ENCODE measurements around the gene SLC25A21.

DNA sequence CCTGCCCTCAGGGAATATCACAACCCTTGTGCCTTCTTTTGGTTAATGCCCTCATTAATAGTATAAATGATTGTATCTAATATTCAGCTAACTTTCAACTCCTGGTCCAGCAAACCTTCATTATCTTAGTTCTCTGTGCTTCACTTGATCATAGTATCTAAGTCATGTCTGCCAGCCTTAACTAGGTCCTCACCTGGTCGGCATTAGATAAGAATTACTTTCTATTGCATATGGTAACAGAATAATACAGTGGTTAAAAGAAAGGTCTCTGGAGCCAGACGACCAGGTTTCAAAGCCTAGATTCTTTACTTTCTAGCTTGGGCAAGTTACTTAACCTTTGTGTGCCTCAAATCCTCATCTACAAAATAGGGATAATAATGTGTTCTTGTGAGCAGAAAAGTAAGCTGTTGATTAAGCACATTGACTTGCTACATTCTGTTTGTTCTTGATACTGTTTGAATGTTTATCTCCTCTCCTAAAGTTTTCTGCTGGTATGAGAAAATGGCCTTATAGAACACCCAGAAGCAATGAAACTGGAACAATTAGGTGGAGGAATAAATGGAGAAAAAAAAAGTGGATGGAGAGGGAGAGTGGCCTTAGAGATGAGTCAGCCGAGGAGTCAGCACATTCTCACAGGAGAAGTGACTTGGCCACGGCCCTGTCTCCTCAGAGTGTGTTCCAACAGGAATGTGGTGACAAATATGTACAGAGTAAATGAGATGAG lies 176.1 kb downstream of the SLC25A21 start:
- TF ChIP-seq POLR2A (IDR thresholded peaks at IDR 0.05; ENCODE audit: low read depth, low read length) = no peak
- TF ChIP-seq POLR2AphosphoS5 (IDR thresholded peaks at IDR 0.05; ENCODE audit: low read depth, low read length) = no peak
